GM23338 (cell line): ENCODE measurements around the gene TTC31. TPM values are rescaled to one million over a fixed set of nuclear protein-coding genes. Genes with fewer than 3 reads are reported as not detected.

ENCODE experiments used
- ATAC-seq: fragments of 200-7000 bp; cut with Tn5 transposase; 3 replicates; pipeline ENCODE4 v1.9.1; 2020
- DNase-seq: peaks from one replicate; pipeline ENCODE4 v3.0.0-alpha.2; 2015; ENCODE audit warnings: low spot score
- H2AFZ ChIP-seq: fragments of 200-600 bp; sonication (generic); 2 replicates; pipeline ENCODE4 v1.8.0; 2016; ENCODE audit warnings: antibody characterized with exemption, mild to moderate bottlenecking, moderate library complexity
- H3F3A ChIP-seq: fragments of 200-600 bp; sonication (generic); replicated peaks from 2 replicates; pipeline ENCODE4 v1.8.0; 2017; ENCODE audit warnings: antibody characterized with exemption, mixed run types, low read depth
- H3K27ac ChIP-seq: fragments of 200-600 bp; sonication (generic); 2 replicates; pipeline ENCODE4 v1.6.1; 2016; ENCODE audit warnings: low read depth
- H3K27me3 ChIP-seq: fragments of 200-600 bp; sonication (generic); 2 replicates; pipeline ENCODE4 v1.8.0; 2016; ENCODE audit warnings: mild to moderate bottlenecking, mixed run types, moderate library complexity; ENCODE audit not compliant: insufficient read depth
- H3K36me3 ChIP-seq: fragments of 200-600 bp; sonication (generic); 2 replicates; pipeline ENCODE4 v1.8.0; 2016; ENCODE audit warnings: mild to moderate bottlenecking; ENCODE audit not compliant: insufficient read depth
- H3K4me1 ChIP-seq: fragments of 200-600 bp; sonication (generic); 2 replicates; pipeline ENCODE4 v1.8.0; 2016; ENCODE audit warnings: mild to moderate bottlenecking, moderate library complexity; ENCODE audit not compliant: insufficient read depth
- H3K4me2 ChIP-seq: fragments of 200-600 bp; sonication (generic); 2 replicates; pipeline ENCODE4 v1.7.1; 2017; ENCODE audit warnings: mixed run types
- H3K4me3 ChIP-seq: fragments of 200-600 bp; sonication (generic); 2 replicates; pipeline ENCODE4 v1.6.1; 2016; ENCODE audit warnings: mixed run types
- H3K79me2 ChIP-seq: fragments of 200-600 bp; sonication (generic); replicated peaks from 2 replicates; pipeline ENCODE4 v1.8.0; 2017; ENCODE audit warnings: mild to moderate bottlenecking; ENCODE audit not compliant: insufficient read depth
- H3K9me2 ChIP-seq: fragments of 200-600 bp; sonication (generic); 2 replicates; pipeline ENCODE4 v1.8.0; 2017; ENCODE audit not compliant: insufficient read depth
- H4K20me1 ChIP-seq: fragments of 200-600 bp; sonication (generic); replicated peaks from 2 replicates; pipeline ENCODE4 v1.8.0; 2017; ENCODE audit warnings: mild to moderate bottlenecking; ENCODE audit not compliant: insufficient read depth
- H3K27ac Mint-ChIP-seq: 2 replicates; pipeline ENCODE4 v1.8.0; 2020; ENCODE audit warnings: inconsistent platforms, mild to moderate bottlenecking, moderate library complexity, mixed read lengths
- H3K27me3 Mint-ChIP-seq: 3 replicates; pipeline ENCODE4 v1.8.0; 2022; ENCODE audit warnings: low read depth, mild to moderate bottlenecking, moderate library complexity, mixed read lengths, inconsistent platforms; ENCODE audit not compliant: insufficient read depth, poor library complexity
- H3K36me3 Mint-ChIP-seq: 3 replicates; pipeline ENCODE4 v1.8.0; 2021; ENCODE audit warnings: low read depth, mild to moderate bottlenecking, inconsistent platforms, moderate library complexity, mixed read lengths
- H3K4me1 Mint-ChIP-seq: 3 replicates; pipeline ENCODE4 v1.8.0; 2020; ENCODE audit warnings: mild to moderate bottlenecking, inconsistent platforms, mixed read lengths
- H3K4me3 Mint-ChIP-seq: 3 replicates; pipeline ENCODE4 v1.8.0; 2021; ENCODE audit warnings: moderate library complexity, mild to moderate bottlenecking, inconsistent platforms, mixed read lengths
- H3K9me3 Mint-ChIP-seq: 3 replicates; pipeline ENCODE4 v1.8.0; 2020; ENCODE audit warnings: moderate library complexity, mild to moderate bottlenecking, inconsistent platforms, mixed read lengths
- CREB1 ChIP-seq: fragments of 250-450 bp; sonication (Bioruptor Pico); IDR thresholded peaks from 2 replicates; pipeline ENCODE4 v1.5.0; 2020; ENCODE audit warnings: low read depth, mild to moderate bottlenecking, moderate library complexity
- ETS1 ChIP-seq: IDR thresholded peaks from 2 replicates; pipeline ENCODE4 v1.6.1; 2016; ENCODE audit warnings: antibody characterized with exemption
- EZH2phosphoT487 ChIP-seq: fragments of 200-600 bp; sonication (generic); IDR thresholded peaks from one replicate; pipeline ENCODE4 v1.8.1; 2018; ENCODE audit warnings: antibody characterized with exemption; ENCODE audit not compliant: unreplicated experiment
- JUNB ChIP-seq: IDR thresholded peaks from one replicate; pipeline ENCODE4 v1.6.1; 2016; ENCODE audit warnings: antibody characterized with exemption; ENCODE audit not compliant: unreplicated experiment
- POLR2AphosphoS5 ChIP-seq: IDR thresholded peaks from 2 replicates; pipeline ENCODE4 v1.6.1; 2016; ENCODE audit warnings: antibody characterized with exemption, low read depth
- STAT1 ChIP-seq: IDR thresholded peaks from one replicate; pipeline ENCODE4 v1.6.1; 2016; ENCODE audit warnings: antibody characterized with exemption; ENCODE audit not compliant: unreplicated experiment
- ZNF331 ChIP-seq: fragments of 250-450 bp; sonication (Bioruptor Pico); IDR thresholded peaks from 2 replicates; pipeline ENCODE4 v1.5.0; 2020; ENCODE audit warnings: low read depth, mild to moderate bottlenecking, moderate library complexity
- ZNF462 ChIP-seq: fragments of 250-450 bp; sonication (Bioruptor Pico); IDR thresholded peaks from 2 replicates; pipeline ENCODE4 v1.5.0; 2020; ENCODE audit warnings: mild to moderate bottlenecking, moderate library complexity
- polyA plus RNA-seq: library from polyadenylated mRNA; unstranded; fragments of >200 nt; fragmentation: Nextera tagmentation; extraction: Ambion mirVana; gene quantifications from 2 replicates; pipeline ENCODE4 v1.2.1, GENCODE V29; 2016
- total RNA-seq: library from RNA; depleted of rRNA; stranded (reverse); fragments of >200 nt; shearing (Covaris generic); gene quantifications from 2 replicates; pipeline ENCODE4 v1.2.3, GENCODE V29; 2014

The TTC31 gene
- total and polyA plus RNA-seq, 2 experiments from 2014 or later: 15.8 to 29.2 TPM

- TF ChIP-seq ETS1 (no peak), ZNF331 (CRISPR knock-in tag) (no peak), JUNB (no peak), POLR2AphosphoS5 (no peak), ZNF462 (CRISPR knock-in tag) (no peak)
These were observed 54.3 kb downstream of the TTC31 start (continued) for GRCh38 chr2:74537140-74537539.

GRCh38 chr2:74538881-74539339, 56.0 kb downstream of the TTC31 start:
- H3K36me3 Mint-ChIP-seq: peaks cover 2% of the 10 kb centered on the region; the same call in 1 of the 3 replicates
- Histone ChIP-seq H3K4me2 (no peak overlapping the region), H3K27ac (no peak overlapping the region), H4K20me1 (no peaks in the 10 kb centered on the region; the same call in 1 of the 2 replicates), H3K4me3 (no peak overlapping the region), H3K27me3 (no peaks in the 10 kb centered on the region), H3K4me1 (no peaks in the 10 kb centered on the region), H3K9me2 (no peaks in the 10 kb centered on the region), H2AFZ (no peak overlapping the region), H3K79me2 (no peaks in the 10 kb centered on the region), H3K36me3 (no peaks in the 10 kb centered on the region), H3F3A (no peaks in the 10 kb centered on the region)
- no peak overlapping the region for H3K27ac Mint-ChIP-seq
- ATAC-seq: no peak; the same call in 2 of the 3 replicates
- no peak for DNase-seq
- H3K9me3 Mint-ChIP-seq: no peaks in the 10 kb centered on the region; the same call in 2 of the 3 replicates
- H3K4me1 Mint-ChIP-seq: no peaks in the 10 kb centered on the region; the same call in none of the 3 replicates
- no peak overlapping the region for H3K4me3 Mint-ChIP-seq
- peaks cover 10% of the 10 kb centered on the region for H3K27me3 Mint-ChIP-seq
- TF ChIP-seq EZH2phosphoT487 (no peak), ZNF462 (CRISPR knock-in tag) (no peak), CREB1 (CRISPR knock-in tag) (no peak), STAT1 (no peak)
